ENCODE results near the gene CCND1.
"Not testable (repeated sequence)": the region's sequence is repeated elsewhere in the genome, so short reads cannot be mapped to it uniquely, and the experiment has no call there.

Gene CCND1

DNA sequence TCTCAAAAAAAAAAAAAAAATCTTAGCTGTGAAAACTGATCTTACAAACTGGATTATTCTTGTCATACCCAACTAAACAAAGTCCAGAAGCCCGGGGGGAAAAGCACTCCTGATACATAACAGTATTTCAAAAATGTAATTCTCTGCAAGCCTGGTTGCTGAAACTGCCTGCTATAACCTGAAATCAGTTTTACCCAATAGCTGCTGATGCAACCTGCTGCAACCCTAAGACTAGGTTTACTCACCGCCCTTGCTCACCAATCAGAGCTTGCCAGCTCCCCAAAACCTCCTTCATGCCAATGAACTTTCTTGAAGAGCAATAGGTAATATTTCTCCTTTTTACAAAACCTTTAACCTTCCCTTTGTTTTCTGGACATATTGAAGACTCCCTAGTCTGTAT lies 50.5 kb downstream of the CCND1 start:
- no peak for DNase-seq (ENCODE audit: low spot score)
- TF ChIP-seq CTCF (IDR thresholded peaks at IDR 0.05; ENCODE audit: extremely low read depth, missing control alignments) = no peak

GRCh38 chr11:69692422-69692821 lies 51.5 kb downstream of the CCND1 start:
- no peak for TF ChIP-seq CTCF (IDR thresholded peaks at IDR 0.05; ENCODE audit: extremely low read depth, missing control alignments)
- DNase-seq (ENCODE audit: low spot score) = no peak

- DNase-seq (ENCODE audit: low spot score) = no peak
- no peak for TF ChIP-seq CTCF (IDR thresholded peaks at IDR 0.05; ENCODE audit: extremely low read depth, missing control alignments)
Measured at GRCh38 chr11:69694781-69695180, 53.8 kb downstream of the CCND1 start.

- DNase-seq (ENCODE audit: low spot score) = no peak
- no peak for TF ChIP-seq CTCF (IDR thresholded peaks at IDR 0.05; ENCODE audit: extremely low read depth, missing control alignments)
Measured at GRCh38 chr11:69695581-69695980, 54.6 kb downstream of the CCND1 start.

DNA sequence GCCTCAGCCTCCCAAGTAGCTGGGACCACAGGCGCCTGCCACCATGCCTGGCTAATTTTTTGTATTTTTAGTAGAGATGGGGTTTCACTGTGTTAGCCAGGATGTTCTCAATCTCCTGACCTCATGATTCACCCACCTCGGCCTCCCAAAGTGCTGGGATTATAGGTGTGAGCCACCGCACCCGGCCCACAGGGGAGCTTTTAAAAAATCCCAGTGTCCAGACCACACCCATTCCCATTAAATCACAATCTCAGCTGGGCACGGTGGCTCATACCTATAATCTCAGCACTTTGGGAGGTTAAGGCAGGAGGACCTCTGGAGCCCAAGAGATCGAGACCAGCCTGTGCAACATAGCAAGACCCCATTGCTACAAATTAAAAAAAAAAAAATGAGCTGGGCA lies 55.0 kb downstream of the CCND1 start:
- DNase-seq (ENCODE audit: low spot score) = not testable (repeated sequence)

GRCh38 chr11:69696749-69697468 lies 56.0 kb downstream of the CCND1 start:
- no peak for DNase-seq (ENCODE audit: low spot score)
- no peak for TF ChIP-seq CTCF (IDR thresholded peaks at IDR 0.05; ENCODE audit: extremely low read depth, missing control alignments)

GRCh38 chr11:69697469-69697843 lies 56.5 kb downstream of the CCND1 start:
- no peak for DNase-seq (ENCODE audit: low spot score)
- TF ChIP-seq CTCF (IDR thresholded peaks at IDR 0.05; ENCODE audit: extremely low read depth, missing control alignments) = no peak

GRCh38 chr11:69697861-69698260 lies 56.9 kb downstream of the CCND1 start:
- TF ChIP-seq CTCF (IDR thresholded peaks at IDR 0.05; ENCODE audit: extremely low read depth, missing control alignments) = no peak
- no peak for DNase-seq (ENCODE audit: low spot score)
